Neural cell (in vitro differentiated cells): ENCODE measurements around the gene SUPT4H1. TPM values are rescaled to one million over a fixed set of nuclear protein-coding genes. Genes with fewer than 3 reads are reported as not detected.
A peak's percentile ranks its signal among the peaks of the same experiment; 100 is the strongest.

Source experiments
- H2AFZ ChIP-seq: fragments of 200-600, 300-800 bp; sonication (generic), shearing (Covaris generic); 2 replicates; pipeline ENCODE4 v1.6.0; 2014; ENCODE audit warnings: low read depth, mild to moderate bottlenecking, antibody characterized with exemption, low read length, moderate library complexity
- H3F3A ChIP-seq: fragments of 200-600 bp; shearing (Covaris generic); 2 replicates; pipeline ENCODE4 v1.6.1; 2016; ENCODE audit warnings: mild to moderate bottlenecking, moderate library complexity, mixed read lengths, antibody characterized with exemption, low read length; ENCODE audit not compliant: insufficient read depth, poor library complexity, severe bottlenecking
- H3K27ac ChIP-seq: fragments of 200-600, 300-800 bp; sonication (generic), shearing (Covaris generic); 2 replicates; pipeline ENCODE4 v1.5.1; 2014; ENCODE audit warnings: mild to moderate bottlenecking, low read length, moderate library complexity
- H3K27me3 ChIP-seq: fragments of 300-800, 200-600 bp; sonication (generic), shearing (Covaris generic); 2 replicates; pipeline ENCODE4 v1.6.0; 2014; ENCODE audit warnings: mild to moderate bottlenecking, low read depth, low read length, moderate library complexity; ENCODE audit not compliant: insufficient read depth
- H3K36me3 ChIP-seq: fragments of 300-800, 200-600 bp; sonication (generic), shearing (Covaris generic); 2 replicates; pipeline ENCODE4 v1.5.1; 2014; ENCODE audit warnings: mild to moderate bottlenecking, antibody characterized with exemption, low read length, moderate library complexity; ENCODE audit not compliant: insufficient read depth
- H3K4me2 ChIP-seq: fragments of 300-800, 200-600 bp; sonication (generic), shearing (Covaris generic); 2 replicates; pipeline ENCODE4 v1.6.0; 2014; ENCODE audit warnings: mild to moderate bottlenecking, low read length
- H3K4me3 ChIP-seq: fragments of 300-800, 200-600 bp; sonication (generic), shearing (Covaris generic); 2 replicates; pipeline ENCODE4 v1.5.1; 2014; ENCODE audit warnings: mild to moderate bottlenecking, low read length, moderate library complexity
- H3K79me2 ChIP-seq: fragments of 200-600 bp; shearing (Covaris generic); replicated peaks from 2 replicates; pipeline ENCODE4 v1.6.0; 2014; ENCODE audit warnings: mild to moderate bottlenecking, low read length, moderate library complexity; ENCODE audit not compliant: insufficient read depth
- H3K9ac ChIP-seq: fragments of 300-800, 200-600 bp; sonication (generic), shearing (Covaris generic); 2 replicates; pipeline ENCODE4 v1.6.1; 2016; ENCODE audit warnings: mild to moderate bottlenecking, low read length, mixed read lengths
- H3K9me2 ChIP-seq: fragments of 200-600 bp; shearing (Covaris generic); 2 replicates; pipeline ENCODE4 v1.6.1; 2016; ENCODE audit warnings: mild to moderate bottlenecking, low read length, mixed read lengths; ENCODE audit not compliant: insufficient read depth
- H3K9me3 ChIP-seq: fragments of 200-600, 300-800 bp; sonication (generic), shearing (Covaris generic); 2 replicates; pipeline ENCODE4 v1.6.1; 2016; ENCODE audit warnings: mild to moderate bottlenecking, mixed run types, low read length, moderate library complexity, mixed read lengths
- H4K20me1 ChIP-seq: fragments of 200-600 bp; shearing (Covaris generic); 2 replicates; pipeline ENCODE4 v1.6.1; 2016; ENCODE audit warnings: mild to moderate bottlenecking, mixed run types; ENCODE audit not compliant: insufficient read depth
- EP300 ChIP-seq: fragments of 450-650 bp; conservative IDR thresholded peaks from 2 replicates; pipeline ENCODE4 v1.6.1; 2014; ENCODE audit warnings: antibody characterized with exemption, mild to moderate bottlenecking, moderate library complexity; ENCODE audit not compliant: poor library complexity, severe bottlenecking
- EZH2 ChIP-seq: fragments of 200-600, 300-800 bp; shearing (Covaris generic), sonication (generic); IDR thresholded peaks from 2 replicates; pipeline ENCODE4 v1.6.1; 2014; ENCODE audit warnings: antibody characterized with exemption, low read length, borderline replicate concordance, mild to moderate bottlenecking; ENCODE audit not compliant: insufficient read depth, poor library complexity, severe bottlenecking
- MXI1 ChIP-seq: fragments of 450-650 bp; conservative IDR thresholded peaks from 2 replicates; pipeline ENCODE4 v1.6.1; 2014; ENCODE audit warnings: antibody characterized with exemption, mild to moderate bottlenecking; ENCODE audit not compliant: poor library complexity, severe bottlenecking
- POLR2AphosphoS5 ChIP-seq: IDR thresholded peaks from 2 replicates; pipeline ENCODE4 v1.6.1; 2012
- RAD21 ChIP-seq: fragments of 450-650 bp; conservative IDR thresholded peaks from 2 replicates; pipeline ENCODE4 v1.6.1; 2014; ENCODE audit warnings: antibody characterized with exemption, mild to moderate bottlenecking, moderate library complexity
- SMC3 ChIP-seq: fragments of 450-650 bp; conservative IDR thresholded peaks from 2 replicates; pipeline ENCODE4 v1.6.1; 2014; ENCODE audit warnings: antibody characterized with exemption, mild to moderate bottlenecking, moderate library complexity; ENCODE audit not compliant: poor library complexity
- TAF1 ChIP-seq: IDR thresholded peaks from 2 replicates; pipeline ENCODE4 v1.6.1; 2012; ENCODE audit warnings: low read depth
- polyA plus RNA-seq: library from polyadenylated mRNA; depleted of rRNA; stranded (reverse); fragments of >200 nt; gene quantifications from 2 replicates; pipeline ENCODE4 v1.2.3, GENCODE V29; 2014
- TF ChIP-seq, protein P1 (sequence below): fragments of 450-650 bp; IDR thresholded peaks from 2 replicates; pipeline ENCODE4 v1.5.1; 2014; ENCODE audit warnings: antibody characterized with exemption, mild to moderate bottlenecking, moderate library complexity; ENCODE audit not compliant: poor library complexity, severe bottlenecking
- TF ChIP-seq, protein P2 (sequence below): IDR thresholded peaks from 2 replicates; pipeline ENCODE4 v1.6.1; 2012; ENCODE audit warnings: borderline replicate concordance

Gene SUPT4H1
- polyA plus RNA-seq, 1 donor from 2014 or later: 109 TPM

DNA sequence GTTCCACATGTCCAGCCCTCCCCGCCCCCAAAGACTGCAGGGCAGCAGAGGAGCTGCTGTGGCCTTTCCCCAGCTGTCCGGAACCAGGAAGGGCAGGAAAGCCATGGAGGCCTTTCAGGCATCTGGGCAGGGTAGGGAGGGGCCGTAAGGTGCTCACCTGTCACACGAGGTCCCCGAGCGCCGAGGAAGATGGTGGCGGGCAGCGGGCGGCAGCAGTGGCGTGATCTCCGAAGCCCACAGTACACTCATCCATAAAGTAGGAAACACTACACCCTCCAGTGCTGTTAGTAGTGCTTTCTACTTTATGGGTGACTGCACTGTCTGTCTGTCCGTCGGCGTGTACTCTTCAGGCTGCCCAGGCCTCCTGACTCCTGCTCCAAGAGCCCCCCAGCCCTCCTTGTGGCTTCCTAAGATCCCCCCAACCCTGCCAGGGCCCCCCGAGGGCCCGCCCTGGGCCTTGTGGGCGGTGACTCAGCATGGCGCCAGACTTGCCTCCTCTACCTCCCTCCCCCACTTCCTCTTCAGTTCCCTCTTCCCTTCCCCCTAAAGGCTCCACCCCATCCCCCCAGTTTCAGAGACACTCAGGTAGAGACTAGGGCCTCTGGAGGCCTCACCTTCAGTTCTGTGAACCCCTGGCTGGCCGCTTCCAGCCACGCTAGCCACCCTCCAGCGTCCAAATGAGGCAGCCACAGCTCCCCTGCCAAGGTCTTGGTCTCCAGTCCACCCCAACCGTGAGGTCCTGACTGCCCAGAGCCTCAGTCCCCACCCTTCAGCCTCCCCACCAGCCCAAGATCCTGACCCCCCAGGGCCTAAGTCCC lies 20.8 kb downstream of the SUPT4H1 start:
- no peaks in the 10 kb centered on the region for H4K20me1 ChIP-seq
- H3K4me2 ChIP-seq: no peak overlapping the region
- no peaks in the 10 kb centered on the region for H3K27me3 ChIP-seq
- peak overlapping the region; percentile 83 for H3K4me3 ChIP-seq
- no peak overlapping the region for H2AFZ ChIP-seq
- TF ChIP-seq EZH2 (no peak), SMC3 (no peak), TAF1 (no peak), POLR2AphosphoS5 (no peak), EP300 (no peak), MXI1 (no peak), RAD21 (no peak)
- TF ChIP-seq, protein P1, sequence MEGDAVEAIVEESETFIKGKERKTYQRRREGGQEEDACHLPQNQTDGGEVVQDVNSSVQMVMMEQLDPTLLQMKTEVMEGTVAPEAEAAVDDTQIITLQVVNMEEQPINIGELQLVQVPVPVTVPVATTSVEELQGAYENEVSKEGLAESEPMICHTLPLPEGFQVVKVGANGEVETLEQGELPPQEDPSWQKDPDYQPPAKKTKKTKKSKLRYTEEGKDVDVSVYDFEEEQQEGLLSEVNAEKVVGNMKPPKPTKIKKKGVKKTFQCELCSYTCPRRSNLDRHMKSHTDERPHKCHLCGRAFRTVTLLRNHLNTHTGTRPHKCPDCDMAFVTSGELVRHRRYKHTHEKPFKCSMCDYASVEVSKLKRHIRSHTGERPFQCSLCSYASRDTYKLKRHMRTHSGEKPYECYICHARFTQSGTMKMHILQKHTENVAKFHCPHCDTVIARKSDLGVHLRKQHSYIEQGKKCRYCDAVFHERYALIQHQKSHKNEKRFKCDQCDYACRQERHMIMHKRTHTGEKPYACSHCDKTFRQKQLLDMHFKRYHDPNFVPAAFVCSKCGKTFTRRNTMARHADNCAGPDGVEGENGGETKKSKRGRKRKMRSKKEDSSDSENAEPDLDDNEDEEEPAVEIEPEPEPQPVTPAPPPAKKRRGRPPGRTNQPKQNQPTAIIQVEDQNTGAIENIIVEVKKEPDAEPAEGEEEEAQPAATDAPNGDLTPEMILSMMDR: no peak
- TF ChIP-seq, protein P2, sequence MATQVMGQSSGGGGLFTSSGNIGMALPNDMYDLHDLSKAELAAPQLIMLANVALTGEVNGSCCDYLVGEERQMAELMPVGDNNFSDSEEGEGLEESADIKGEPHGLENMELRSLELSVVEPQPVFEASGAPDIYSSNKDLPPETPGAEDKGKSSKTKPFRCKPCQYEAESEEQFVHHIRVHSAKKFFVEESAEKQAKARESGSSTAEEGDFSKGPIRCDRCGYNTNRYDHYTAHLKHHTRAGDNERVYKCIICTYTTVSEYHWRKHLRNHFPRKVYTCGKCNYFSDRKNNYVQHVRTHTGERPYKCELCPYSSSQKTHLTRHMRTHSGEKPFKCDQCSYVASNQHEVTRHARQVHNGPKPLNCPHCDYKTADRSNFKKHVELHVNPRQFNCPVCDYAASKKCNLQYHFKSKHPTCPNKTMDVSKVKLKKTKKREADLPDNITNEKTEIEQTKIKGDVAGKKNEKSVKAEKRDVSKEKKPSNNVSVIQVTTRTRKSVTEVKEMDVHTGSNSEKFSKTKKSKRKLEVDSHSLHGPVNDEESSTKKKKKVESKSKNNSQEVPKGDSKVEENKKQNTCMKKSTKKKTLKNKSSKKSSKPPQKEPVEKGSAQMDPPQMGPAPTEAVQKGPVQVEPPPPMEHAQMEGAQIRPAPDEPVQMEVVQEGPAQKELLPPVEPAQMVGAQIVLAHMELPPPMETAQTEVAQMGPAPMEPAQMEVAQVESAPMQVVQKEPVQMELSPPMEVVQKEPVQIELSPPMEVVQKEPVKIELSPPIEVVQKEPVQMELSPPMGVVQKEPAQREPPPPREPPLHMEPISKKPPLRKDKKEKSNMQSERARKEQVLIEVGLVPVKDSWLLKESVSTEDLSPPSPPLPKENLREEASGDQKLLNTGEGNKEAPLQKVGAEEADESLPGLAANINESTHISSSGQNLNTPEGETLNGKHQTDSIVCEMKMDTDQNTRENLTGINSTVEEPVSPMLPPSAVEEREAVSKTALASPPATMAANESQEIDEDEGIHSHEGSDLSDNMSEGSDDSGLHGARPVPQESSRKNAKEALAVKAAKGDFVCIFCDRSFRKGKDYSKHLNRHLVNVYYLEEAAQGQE: no peak
- no peaks in the 10 kb centered on the region for H3F3A ChIP-seq
- H3K27ac ChIP-seq: no peak overlapping the region
- H3K9me2 ChIP-seq: no peaks in the 10 kb centered on the region
- no peaks in the 10 kb centered on the region for H3K9me3 ChIP-seq
- H3K9ac ChIP-seq: no peak overlapping the region
- H3K79me2 ChIP-seq: peaks cover 19% of the 10 kb centered on the region
- no peaks in the 10 kb centered on the region for H3K36me3 ChIP-seq

DNA sequence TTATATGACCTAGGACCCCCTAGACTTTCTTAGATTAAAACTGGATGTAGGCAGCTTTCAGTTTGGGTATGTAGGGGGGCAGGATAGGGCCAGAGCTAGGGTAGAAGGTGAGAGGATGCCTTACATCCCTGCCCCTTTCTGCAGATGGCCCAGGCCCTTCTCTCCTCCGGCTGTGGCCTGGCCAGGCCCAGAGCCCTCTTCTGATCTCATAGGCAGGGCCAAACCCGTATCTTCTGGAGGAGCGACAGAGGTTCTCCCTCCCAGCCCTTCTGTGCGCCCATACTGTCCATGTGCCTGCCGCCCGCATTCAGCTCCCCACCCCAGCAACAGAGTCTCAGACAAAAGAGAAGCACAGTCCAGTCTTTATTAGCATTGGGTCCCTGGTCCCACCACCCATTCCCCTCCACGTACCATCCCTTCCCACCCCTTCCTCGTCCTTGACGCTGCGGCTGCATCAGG lies 21.4 kb downstream of the SUPT4H1 start:
- peak overlapping the region; percentile 83 for H3K4me3 ChIP-seq
- H3K4me2 ChIP-seq: peak overlapping the region; percentile 96
- peaks cover 26% of the 10 kb centered on the region for H3K79me2 ChIP-seq
- H4K20me1 ChIP-seq: no peaks in the 10 kb centered on the region
- no peaks in the 10 kb centered on the region for H3K9me3 ChIP-seq
- no peaks in the 10 kb centered on the region for H3F3A ChIP-seq
- H2AFZ ChIP-seq: no peak overlapping the region
- no peaks in the 10 kb centered on the region for H3K27me3 ChIP-seq
- TF ChIP-seq RAD21: no peak
- TF ChIP-seq POLR2AphosphoS5: no peak
- no peak for TF ChIP-seq TAF1
- TF ChIP-seq, protein P2: no peak
- TF ChIP-seq SMC3: no peak
- TF ChIP-seq EZH2: no peak
- TF ChIP-seq MXI1: no peak
- no peak for TF ChIP-seq EP300
- TF ChIP-seq, protein P1: no peak
- no peaks in the 10 kb centered on the region for H3K36me3 ChIP-seq
- peak overlapping the region; percentile 88 for H3K9ac ChIP-seq
- H3K27ac ChIP-seq: peak overlapping the region; percentile 93
- H3K9me2 ChIP-seq: no peaks in the 10 kb centered on the region
